Measurements from ENCODE around the gene PTPRD.

PTPRD gene

DNA sequence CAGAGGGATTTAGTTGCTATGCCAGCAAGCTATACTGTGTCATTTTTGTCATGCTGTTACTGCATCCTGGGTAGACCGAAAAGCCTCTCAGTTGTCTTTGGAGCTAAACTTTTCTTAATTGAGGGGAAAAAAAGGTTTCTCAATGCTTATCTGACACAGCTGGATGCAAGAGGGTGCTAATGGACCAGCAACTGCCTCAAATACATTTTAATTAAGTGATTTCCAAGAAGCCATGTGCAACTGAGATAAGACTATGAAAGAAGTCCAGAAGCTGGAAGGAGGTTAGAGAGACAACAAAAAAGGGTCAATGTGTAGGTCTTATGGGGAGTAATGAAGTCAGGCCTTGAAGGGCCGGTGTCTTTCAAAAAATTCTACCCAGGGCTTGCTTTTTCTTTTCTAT is 2347.5 kb downstream of the PTPRD start:
- no peak for DNase-seq

Data from activated CD4-positive, alpha-beta T cell treated with anti-CD3 and anti-CD28 coated beads, Interleukin-2, amount 50 U/mL, for 4 hours (primary cell).